Spleen (tissue), 7 donors: Measurements from ENCODE around the gene MDM4.
A peak's percentile ranks its signal among the peaks of the same experiment; 100 is the strongest.

Experiments used
- CTCF ChIP-seq, 11 experiments: fragments of 200-600 bp in 7 of 11; fragments of 450-650 bp in 4 of 11; sonication (generic) in 4 of 11; IDR thresholded peaks in 8 of 11; conservative IDR thresholded peaks in 3 of 11; 1 replicate in 7 of 11; 2 replicates in 4 of 11; pipeline versions ENCODE4 v1.4.0 to v1.8.0; 2016 to 2021; ENCODE audit warnings: antibody characterized with exemption in 11 of 11, inconsistent platforms in 4 of 11, mild to moderate bottlenecking in 1 of 11
- POLR2A ChIP-seq, 3 donors: fragments of 450-650 bp; IDR thresholded peaks; one replicate each; pipeline ENCODE4 v1.5.1; 2017; ENCODE audit warnings: antibody characterized with exemption in 3 of 3, mild to moderate bottlenecking in 1 of 3
- POLR2AphosphoS5 ChIP-seq, 3 donors: sonication (generic); formaldehyde crosslinking; IDR thresholded peaks; one replicate each; pipeline ENCODE4 v1.5.1; 2017; ENCODE audit warnings: antibody characterized with exemption in 3 of 3
- donor health status: DM: no; HTN: no; CAD: no; lungs with moderate emphysema.
- donor health status: DM: no; HTN: no; CAD: no.
- donor health status: DM: no; HTN: no; CAD: no.

- TF ChIP-seq POLR2A (IDR thresholded peaks at IDR 0.05) (no peak), CTCF (IDR thresholded peaks at IDR 0.05 in 8 of 11, conservative IDR thresholded peaks at IDR 0.05 in 3 of 11) (no peak), POLR2AphosphoS5 (IDR thresholded peaks at IDR 0.05) (peak in 2 of 3 donors; percentile 23 to 60)
Measured at GRCh38 chr1:204529371-204529895, 13.2 kb downstream of the MDM4 start.
